K562 (cell line): ENCODE measurements around the gene GMEB1. TPM values are rescaled to one million over a fixed set of nuclear protein-coding genes. Genes with fewer than 3 reads are reported as not detected.
A peak's percentile ranks its signal among the peaks of the same experiment; 100 is the strongest.

Experiments
- FOXJ2 ChIP-seq: fragments of 200-800 bp; sonication (Bioruptor generic); IDR thresholded peaks from 2 replicates; pipeline ENCODE4 v1.6.1; 2016; ENCODE audit warnings: missing genetic modification characterization, missing compliant biosample characterization
- HDAC1 ChIP-seq, 2 experiments: fragments of 450-650 bp; IDR thresholded peaks; 2 replicates each; pipeline ENCODE4 v1.6.1; 2016 to 2017; ENCODE audit warnings: inconsistent platforms in 1 of 2, mild to moderate bottlenecking in 1 of 2, moderate library complexity in 1 of 2
- MGA ChIP-seq: fragments of 450-650 bp; IDR thresholded peaks from 2 replicates; pipeline ENCODE4 v1.6.1; 2016; ENCODE audit warnings: mild to moderate bottlenecking, moderate library complexity
- MYC ChIP-seq, 2 experiments: fragments of 250-450 bp in 1 of 2; sonication (Bioruptor Pico) in 1 of 2; IDR thresholded peaks; 2 replicates each; pipeline versions ENCODE4 v1.5.1 to v1.6.1; 2012 to 2021; ENCODE audit warnings: low read depth in 2 of 2, borderline replicate concordance in 1 of 2, improper control_type of control experiment in 1 of 2, low read length in 1 of 2, mild to moderate bottlenecking in 1 of 2, moderate library complexity in 1 of 2
- PHTF2 ChIP-seq: fragments of 250-450 bp; sonication (Bioruptor Pico); IDR thresholded peaks from 2 replicates; pipeline ENCODE4 v1.5.0; 2021; ENCODE audit warnings: mild to moderate bottlenecking
- SMAD4 ChIP-seq: fragments of 250-450 bp; sonication (Bioruptor Pico); conservative IDR thresholded peaks from 2 replicates; pipeline ENCODE4 v1.8.0; 2021; ENCODE audit warnings: inconsistent platforms, mild to moderate bottlenecking, moderate library complexity
- ZNF41 ChIP-seq: fragments of 250-450 bp; sonication (Bioruptor Pico); conservative IDR thresholded peaks from 2 replicates; pipeline ENCODE4 v1.4.0; 2020; ENCODE audit warnings: mild to moderate bottlenecking
- ZNF644 ChIP-seq: fragments of 200-800 bp; sonication (Bioruptor generic); IDR thresholded peaks from 2 replicates; pipeline ENCODE4 v1.6.1; 2016; ENCODE audit warnings: low read depth, missing genetic modification characterization, missing compliant biosample characterization
- polyA plus RNA-seq, 8 experiments: library from polyadenylated mRNA; depleted of rRNA in 4 of 8; stranded (reverse) in 5 of 8; unstranded in 3 of 8; fragments of >200 nt; fragmentation: Nextera tagmentation in 2 of 8; fragmentation: Illumina TruSeq in 1 of 8; extraction: Ambion mirVana in 2 of 8; extraction: Trizol in 1 of 8; gene quantifications; 2 replicates each; pipeline versions ENCODE4 v1.2.1 to v1.2.3, GENCODE V29; 2011 to 2014; ENCODE audit warnings: inconsistent platforms in 1 of 8, missing spikeins in 1 of 8
- total RNA-seq, 7 experiments: library from RNA; depleted of rRNA in 6 of 7; stranded (reverse); fragments of >200 nt in 6 of 7; fragmentation: Illumina TruSeq in 2 of 7; extraction: Trizol in 2 of 7; gene quantifications; 2 replicates each; pipeline versions ENCODE4 v1.2.1 to v1.2.3, GENCODE V29; 2011 to 2021; ENCODE audit warnings: low replicate concordance in 1 of 7

The GMEB1 gene
- total and polyA plus RNA-seq, 9 of the 15 experiments (the other 6 are each of a cell fraction or from before 2014, with no cell fraction given) = 6.6 to 17.5 (median 8.5) TPM

GRCh38 chr1:28648008-28648473 lies 20.5 kb upstream of the GMEB1 start (continued):
- TF ChIP-seq MGA = peak; percentile 99
- peak; percentile 29; the same call in 1 of the 2 replicates for TF ChIP-seq MYC (IDR thresholded peaks at IDR 0.05; ENCODE audit: low read depth, low read length)
- TF ChIP-seq MYC (CRISPR knock-in tag; IDR thresholded peaks at IDR 0.05; ENCODE audit: borderline replicate concordance, low read depth) = peak; percentile 19
- 0 out of 2 replicates have a peak, but pooled peaks have one; percentile 20 for TF ChIP-seq ZNF644 (tag)
- peak in 1 of 2 experiments; percentile 61; a peak in 2 of 4 replicates for TF ChIP-seq HDAC1 (IDR thresholded peaks at IDR 0.05)
- peak; percentile 65 for TF ChIP-seq SMAD4 (CRISPR knock-in tag)
- 0 out of 2 replicates have a peak, but pooled peaks have one; percentile 59 for TF ChIP-seq PHTF2 (CRISPR knock-in tag)
- no peak for TF ChIP-seq FOXJ2 (tag)
- TF ChIP-seq ZNF41 (CRISPR knock-in tag) = 0 out of 2 replicates have a peak, but pooled peaks have one; percentile 65
